Prostate gland (tissue), 2 donors: ENCODE data around the gene GLO1. TPM values are rescaled to one million over a fixed set of nuclear protein-coding genes. Genes with fewer than 3 reads are reported as not detected.
"Not testable (repeated sequence)": the region's sequence is repeated elsewhere in the genome, so short reads cannot be mapped to it uniquely, and the experiment has no call there.

Experiments
- DNase-seq: peaks from one replicate; pipeline ENCODE4 v3.0.0-alpha.2; 2019; ENCODE audit warnings: low spot score
- H3K27ac ChIP-seq, 2 donors: fragments of 200-600 bp; sonication (generic); 2 replicates each; pipeline ENCODE4 v1.5.1; 2017 to 2019
- H3K27me3 ChIP-seq: fragments of 200-600 bp; sonication (generic); replicated peaks from 2 replicates; pipeline ENCODE4 v1.5.1; 2019; ENCODE audit not compliant: insufficient read depth
- H3K36me3 ChIP-seq, 2 donors: fragments of 200-600 bp; sonication (generic); 1 replicate in 1 of 2; 2 replicates in 1 of 2; pipeline versions ENCODE4 v1.5.1 to v1.8.1; 2017 to 2019
- H3K4me1 ChIP-seq: fragments of 200-600 bp; sonication (generic); replicated peaks from 2 replicates; pipeline ENCODE4 v1.5.1; 2019
- H3K4me3 ChIP-seq, 2 donors: fragments of 200-600 bp; sonication (generic); 2 replicates each; pipeline ENCODE4 v1.5.1; 2017 to 2019
- H3K9me3 ChIP-seq: fragments of 200-600 bp; sonication (generic); 2 replicates; pipeline ENCODE4 v1.5.1; 2017
- POLR2A ChIP-seq: fragments of 450-650 bp; IDR thresholded peaks from one replicate; pipeline ENCODE4 v1.6.1; 2016; ENCODE audit warnings: antibody characterized with exemption, mild to moderate bottlenecking
- POLR2AphosphoS5 ChIP-seq: sonication (generic); formaldehyde crosslinking; IDR thresholded peaks from one replicate; pipeline ENCODE4 v1.6.1; 2017; ENCODE audit warnings: antibody characterized with exemption
- WGBS: methylation state at CpG from one replicate; pipeline ENCODE4 v1.1.5; 2018; 5-methylcytosine and 5-hydroxymethylcytosine counted together
- intact Hi-C: fragments of 100-400 bp; cut with DNase I; formaldehyde crosslinking; loops from one replicate; pipeline ENCODE4 v1.14.2; 2022
- total RNA-seq, 2 donors: library from RNA; depleted of rRNA; stranded (reverse); fragments of >200 nt; gene quantifications; one replicate each; pipeline ENCODE4 v1.1.0, GENCODE V29; 2016
- TF ChIP-seq, protein P1 (sequence below), 4 experiments: fragments of 200-600 bp in 2 of 4; fragments of 450-650 bp in 2 of 4; sonication (generic) in 2 of 4; IDR thresholded peaks; 1 replicate in 3 of 4; 2 replicates in 1 of 4; pipeline ENCODE4 v1.5.1; 2016 to 2019; ENCODE audit warnings: antibody characterized with exemption in 4 of 4, mild to moderate bottlenecking in 2 of 4, moderate library complexity in 2 of 4

Gene GLO1
- total RNA-seq, 2 donors from 2014 or later: 93.7 to 176 TPM

DNA sequence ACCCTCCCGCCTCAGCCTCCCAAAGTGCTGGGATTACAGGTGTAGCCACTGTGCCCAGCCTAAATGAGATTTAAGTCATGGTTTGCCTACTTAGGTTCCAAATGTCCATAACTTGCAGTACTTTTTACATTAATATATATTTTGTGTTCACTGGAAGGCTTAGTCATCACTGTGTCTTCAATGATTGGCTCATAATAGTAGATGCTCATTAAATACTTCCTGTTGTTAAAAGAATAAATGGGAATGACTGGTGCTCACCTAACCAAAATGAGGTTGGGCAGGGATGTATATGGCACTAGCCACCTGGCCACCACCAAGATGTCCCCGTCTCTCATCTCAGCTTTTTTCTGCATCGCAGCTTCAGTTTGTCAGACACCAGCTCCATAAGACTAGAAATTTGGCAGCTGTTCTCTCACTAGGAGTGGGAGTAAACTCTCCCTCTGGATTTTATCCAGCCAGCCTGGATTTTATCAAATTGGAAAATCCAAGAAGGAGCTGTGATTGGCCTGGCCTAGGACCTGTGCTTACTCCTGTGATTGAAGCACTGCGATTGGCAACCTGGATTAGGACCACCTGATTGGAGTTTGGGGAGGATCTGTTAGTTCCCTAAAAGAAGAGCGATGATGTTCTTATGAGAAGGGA is 1.1 kb upstream of the GLO1 start:
- no peak for DNase-seq

DNA sequence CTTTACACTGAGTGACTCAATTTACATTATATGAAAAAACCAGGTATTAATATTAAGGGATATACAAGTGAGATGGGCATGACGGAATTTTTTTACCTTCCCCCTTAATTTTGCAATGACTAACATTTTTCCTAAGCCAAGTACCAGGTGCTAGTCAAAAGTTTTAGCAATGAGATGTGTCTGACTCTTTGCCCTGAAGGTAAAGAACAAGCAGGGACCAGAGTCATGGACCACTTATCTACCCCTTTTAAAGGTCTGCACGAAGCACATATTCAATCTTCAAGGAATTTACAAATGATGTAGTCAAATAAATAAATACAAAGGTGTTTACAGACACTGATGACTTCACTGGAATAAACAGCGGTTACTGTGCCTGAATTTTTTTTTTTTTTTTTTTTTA is 1.4 kb downstream of the GLO1 start:
- Histone ChIP-seq H3K4me3 (no peak overlapping the region), H3K9me3 (no peaks in the 10 kb centered on the region), H3K4me1 (no peaks in the 10 kb centered on the region), H3K27ac (no peak overlapping the region), H3K36me3 (no peaks in the 10 kb centered on the region), H3K27me3 (no peaks in the 10 kb centered on the region)
- 94% methylated on average over 3 of the region's 3 CpGs for WGBS
- TF ChIP-seq, protein P1, sequence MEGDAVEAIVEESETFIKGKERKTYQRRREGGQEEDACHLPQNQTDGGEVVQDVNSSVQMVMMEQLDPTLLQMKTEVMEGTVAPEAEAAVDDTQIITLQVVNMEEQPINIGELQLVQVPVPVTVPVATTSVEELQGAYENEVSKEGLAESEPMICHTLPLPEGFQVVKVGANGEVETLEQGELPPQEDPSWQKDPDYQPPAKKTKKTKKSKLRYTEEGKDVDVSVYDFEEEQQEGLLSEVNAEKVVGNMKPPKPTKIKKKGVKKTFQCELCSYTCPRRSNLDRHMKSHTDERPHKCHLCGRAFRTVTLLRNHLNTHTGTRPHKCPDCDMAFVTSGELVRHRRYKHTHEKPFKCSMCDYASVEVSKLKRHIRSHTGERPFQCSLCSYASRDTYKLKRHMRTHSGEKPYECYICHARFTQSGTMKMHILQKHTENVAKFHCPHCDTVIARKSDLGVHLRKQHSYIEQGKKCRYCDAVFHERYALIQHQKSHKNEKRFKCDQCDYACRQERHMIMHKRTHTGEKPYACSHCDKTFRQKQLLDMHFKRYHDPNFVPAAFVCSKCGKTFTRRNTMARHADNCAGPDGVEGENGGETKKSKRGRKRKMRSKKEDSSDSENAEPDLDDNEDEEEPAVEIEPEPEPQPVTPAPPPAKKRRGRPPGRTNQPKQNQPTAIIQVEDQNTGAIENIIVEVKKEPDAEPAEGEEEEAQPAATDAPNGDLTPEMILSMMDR (IDR thresholded peaks at IDR 0.05): no peak
- no peak for TF ChIP-seq POLR2AphosphoS5
- TF ChIP-seq POLR2A: no peak
- intact Hi-C loops: loop anchor here (10.0 kb wide), 1 partner anchor 57 kb away; no protein-coding TSS in a partner anchor
- no peak for DNase-seq

More for the DNA sequence above, 1.1 kb upstream of the GLO1 start:
- intact Hi-C loops: loop anchor here (10.0 kb wide), 1 partner anchor 59 kb away; no protein-coding TSS in a partner anchor
- Histone ChIP-seq H3K9me3 (no peaks in the 10 kb centered on the region), H3K36me3 (no peaks in the 10 kb centered on the region), H3K4me3 (no peak overlapping the region), H3K27ac (no peak overlapping the region), H3K4me1 (no peaks in the 10 kb centered on the region), H3K27me3 (no peaks in the 10 kb centered on the region)
- 82% methylated on average over 5 of the region's 5 CpGs for WGBS
- TF ChIP-seq, protein P1 (IDR thresholded peaks at IDR 0.05): no peak
- TF ChIP-seq POLR2AphosphoS5: no peak
- TF ChIP-seq POLR2A: no peak

DNA sequence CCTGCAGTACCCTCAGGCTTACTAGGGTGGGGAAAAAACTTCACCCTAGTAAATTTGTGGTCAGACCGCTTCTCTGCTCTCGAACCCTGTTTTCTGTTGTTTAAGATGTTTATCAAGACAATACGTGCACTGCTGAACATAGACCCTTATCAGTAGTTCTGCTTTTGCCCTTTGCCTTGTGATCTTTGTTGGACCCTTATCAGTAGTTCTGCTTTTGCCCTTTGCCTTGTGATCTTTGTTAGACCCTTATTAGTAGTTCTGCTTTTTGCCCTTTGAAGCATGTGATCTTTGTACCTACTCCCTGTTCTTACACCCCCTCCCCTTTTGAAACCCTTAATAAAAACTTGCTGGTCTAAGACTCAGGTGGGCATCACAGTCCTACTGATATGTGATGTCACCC is 3.2 kb downstream of the GLO1 start:
- DNase-seq, H3K9me3 ChIP-seq, H3K27ac ChIP-seq, H3K27me3 ChIP-seq, H3K4me3 ChIP-seq, H3K36me3 ChIP-seq, H3K4me1 ChIP-seq: not testable (repeated sequence)
- WGBS: 92% methylated on average over 3 of the region's 3 CpGs
- intact Hi-C loops: loop anchor here (10.0 kb wide), 1 partner anchor 55 kb away; no protein-coding TSS in a partner anchor

DNA sequence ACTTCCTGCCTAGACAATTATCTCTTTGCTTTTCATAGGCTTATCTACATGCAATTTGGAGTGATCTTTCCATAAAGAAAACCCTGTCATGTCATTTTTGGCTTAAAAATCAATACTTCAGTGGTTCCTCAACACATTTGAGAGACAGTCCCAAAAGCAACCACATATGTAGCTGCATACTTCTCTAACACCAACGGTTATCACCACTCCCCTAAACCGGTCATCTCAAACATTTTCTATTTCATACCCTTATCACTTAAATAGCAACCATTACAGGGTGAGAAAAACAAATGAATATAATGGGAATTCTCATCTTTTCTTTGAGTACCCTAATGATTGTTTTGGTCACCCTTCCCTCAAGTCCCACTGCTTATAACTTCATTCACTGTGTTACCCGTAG is 5.1 kb downstream of the GLO1 start:
- H3K4me1 ChIP-seq: no peaks in the 10 kb centered on the region
- 86% methylated on average over 3 of the region's 3 CpGs for WGBS
- H3K4me3 ChIP-seq: no peak overlapping the region
- TF ChIP-seq POLR2AphosphoS5 (no peak), POLR2A (no peak)
- TF ChIP-seq, protein P1 (IDR thresholded peaks at IDR 0.05): no peak
- H3K27ac ChIP-seq: no peak overlapping the region
- no peaks in the 10 kb centered on the region for H3K36me3 ChIP-seq
- intact Hi-C loops: no loop called here
- no peaks in the 10 kb centered on the region for H3K9me3 ChIP-seq
- H3K27me3 ChIP-seq: no peaks in the 10 kb centered on the region
- DNase-seq: no peak

DNA sequence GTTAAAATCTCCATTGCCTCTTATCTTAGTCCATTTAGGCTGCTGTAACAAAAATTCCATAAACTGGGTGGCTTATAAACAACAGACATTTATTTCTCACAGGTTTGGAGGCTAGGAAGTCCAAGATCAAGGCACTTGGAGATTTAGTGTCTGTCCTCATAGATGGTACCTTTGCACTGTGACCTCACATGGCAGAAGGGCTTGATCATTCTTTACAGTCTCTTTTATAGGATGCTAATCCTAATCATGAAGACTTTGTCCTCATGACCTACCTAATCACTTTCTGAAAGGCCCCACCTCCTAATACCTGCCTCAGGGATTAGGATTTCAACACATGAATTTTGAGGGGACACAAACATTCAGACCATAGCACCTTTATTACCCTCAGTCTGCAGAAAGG is 6.6 kb downstream of the GLO1 start:
- no peak for DNase-seq
- Histone ChIP-seq H3K4me1 (no peaks in the 10 kb centered on the region), H3K27me3 (no peaks in the 10 kb centered on the region), H3K36me3 (no peaks in the 10 kb centered on the region), H3K4me3 (no peak overlapping the region), H3K9me3 (no peaks in the 10 kb centered on the region), H3K27ac (no peak overlapping the region)
- intact Hi-C loops: no loop called here
- TF ChIP-seq POLR2AphosphoS5 (no peak), POLR2A (no peak)
- TF ChIP-seq, protein P1 (IDR thresholded peaks at IDR 0.05): no peak
